Measurements from ENCODE around the gene AGAP2.
A peak's percentile ranks its signal among the peaks of the same experiment; 100 is the strongest.
"Not testable (repeated sequence)": the region's sequence is repeated elsewhere in the genome, so short reads cannot be mapped to it uniquely, and the experiment has no call there.

AGAP2 gene

GRCh38 chr12:57726884-57727757 is 11.4 kb downstream of the AGAP2 start:
- Mint-ChIP-seq H3K4me1 (peaks cover 28% of the 10 kb centered on the region), H3K4me3 (no peak overlapping the region), H3K36me3 (peaks cover 82% of the 10 kb centered on the region), H3K27ac (no peak overlapping the region), H3K9me3 (no peaks in the 10 kb centered on the region)
- DNase-seq (ENCODE audit: low spot score in 2 of 2) = no peak
- no peak for ATAC-seq

GRCh38 chr12:57726151-57726883 is 12.2 kb downstream of the AGAP2 start:
- H3K9me3 Mint-ChIP-seq = no peaks in the 10 kb centered on the region
- peaks cover 35% of the 10 kb centered on the region for H3K4me1 Mint-ChIP-seq
- peak overlapping the region; percentile 83 for H3K27ac Mint-ChIP-seq
- peak overlapping the region; percentile 52 for H3K4me3 Mint-ChIP-seq
- H3K36me3 Mint-ChIP-seq = peaks cover 82% of the 10 kb centered on the region
- ATAC-seq (peak; percentile 34), DNase-seq (ENCODE audit: low spot score in 2 of 2) (no peak)

- DNase-seq (ENCODE audit: low spot score in 2 of 2) (no peak), ATAC-seq (no peak)
- Mint-ChIP-seq H3K9me3 (no peaks in the 10 kb centered on the region), H3K27ac (peak overlapping the region; percentile 83), H3K36me3 (peaks cover 82% of the 10 kb centered on the region), H3K4me3 (peak overlapping the region; percentile 52), H3K4me1 (peaks cover 35% of the 10 kb centered on the region)
Observed at GRCh38 chr12:57725851-57726150, 12.7 kb downstream of the AGAP2 start.

- H3K27ac Mint-ChIP-seq = peak overlapping the region; percentile 83
- peaks cover 82% of the 10 kb centered on the region for H3K36me3 Mint-ChIP-seq
- DNase-seq (ENCODE audit: low spot score in 2 of 2) (no peak), ATAC-seq (no peak)
- no peak overlapping the region for H3K4me3 Mint-ChIP-seq
- peaks cover 35% of the 10 kb centered on the region for H3K4me1 Mint-ChIP-seq
- no peaks in the 10 kb centered on the region for H3K9me3 Mint-ChIP-seq
Observed at GRCh38 chr12:57724936-57725740, 13.4 kb downstream of the AGAP2 start.

GRCh38 chr12:57724003-57724935 is 14.3 kb downstream of the AGAP2 start:
- H3K4me1 Mint-ChIP-seq = peaks cover 37% of the 10 kb centered on the region

GRCh38 chr12:57723630-57723962 is 14.9 kb downstream of the AGAP2 start:
- Mint-ChIP-seq H3K9me3 (no peaks in the 10 kb centered on the region), H3K36me3 (peaks cover 82% of the 10 kb centered on the region), H3K4me1 (peaks cover 40% of the 10 kb centered on the region), H3K4me3 (no peak overlapping the region), H3K27ac (peak overlapping the region; percentile 83)
- DNase-seq (ENCODE audit: low spot score in 2 of 2) (no peak), ATAC-seq (no peak)

More at GRCh38 chr12:57724003-57724935, 14.3 kb downstream of the AGAP2 start:
- H3K27ac Mint-ChIP-seq = peak overlapping the region; percentile 83
- no peaks in the 10 kb centered on the region for H3K9me3 Mint-ChIP-seq
- ATAC-seq (no peak), DNase-seq (ENCODE audit: low spot score in 2 of 2) (no peak)
- H3K36me3 Mint-ChIP-seq = peaks cover 82% of the 10 kb centered on the region
- H3K4me3 Mint-ChIP-seq = no peak overlapping the region

GRCh38 chr12:57722716-57723629 is 15.6 kb downstream of the AGAP2 start:
- Mint-ChIP-seq H3K36me3 (peaks cover 82% of the 10 kb centered on the region), H3K4me3 (no peak overlapping the region), H3K4me1 (peaks cover 39% of the 10 kb centered on the region), H3K9me3 (no peaks in the 10 kb centered on the region), H3K27ac (peak overlapping the region; percentile 83)
- no peak for DNase-seq (ENCODE audit: low spot score in 2 of 2)
- ATAC-seq = no peak

- H3K4me3 Mint-ChIP-seq; H3K9me3 Mint-ChIP-seq; DNase-seq (ENCODE audit: low spot score in 2 of 2); ATAC-seq: not testable (repeated sequence)
- H3K27ac Mint-ChIP-seq = peak overlapping the region; percentile 73
- peaks cover 35% of the 10 kb centered on the region for H3K4me1 Mint-ChIP-seq
- peaks cover 86% of the 10 kb centered on the region for H3K36me3 Mint-ChIP-seq
Observed at GRCh38 chr12:57721846-57722608, 16.5 kb downstream of the AGAP2 start.

GRCh38 chr12:57720606-57721595 is 17.6 kb downstream of the AGAP2 start:
- H3K4me1 Mint-ChIP-seq = peaks cover 30% of the 10 kb centered on the region
- DNase-seq (ENCODE audit: low spot score in 2 of 2) (no peak), ATAC-seq (no peak)
- H3K36me3 Mint-ChIP-seq = peaks cover 86% of the 10 kb centered on the region
- H3K27ac Mint-ChIP-seq = peak overlapping the region; percentile 73
- H3K9me3 Mint-ChIP-seq = no peaks in the 10 kb centered on the region
- no peak overlapping the region for H3K4me3 Mint-ChIP-seq

GRCh38 chr12:57719777-57720605 is 18.6 kb downstream of the AGAP2 start:
- Mint-ChIP-seq H3K4me3 (no peak overlapping the region), H3K27ac (peak overlapping the region; percentile 73), H3K4me1 (peaks cover 23% of the 10 kb centered on the region), H3K9me3 (no peaks in the 10 kb centered on the region), H3K36me3 (peaks cover 89% of the 10 kb centered on the region)
- DNase-seq (ENCODE audit: low spot score in 2 of 2) (no peak), ATAC-seq (no peak)

GRCh38 chr12:57718641-57719528 is 19.7 kb downstream of the AGAP2 start:
- no peak for DNase-seq (ENCODE audit: low spot score in 2 of 2)
- H3K27ac Mint-ChIP-seq = peak overlapping the region; percentile 73
- H3K36me3 Mint-ChIP-seq = peaks cover 89% of the 10 kb centered on the region

More at GRCh38 chr12:57718641-57719528, 19.7 kb downstream of the AGAP2 start:
- ATAC-seq = no peak
- no peak overlapping the region for H3K4me3 Mint-ChIP-seq
- peaks cover 15% of the 10 kb centered on the region for H3K4me1 Mint-ChIP-seq
- H3K9me3 Mint-ChIP-seq = no peaks in the 10 kb centered on the region

Measured in stimulated activated effector memory CD8-positive, alpha-beta T cell treated with anti-CD3 and anti-CD28 coated beads, Interleukin-12 subunit alpha, Interleukin-12 subunit beta, amount 100 ng/mL, for 72 hours (primary cell).